GM19328 (cell line): Measurements from ENCODE around the gene ARHGEF12.

ENCODE experiments used
- ATAC-seq: cut with Tn5 transposase; IDR thresholded peaks from one replicate; pipeline ENCODE4 v1.9.1; 2021; ENCODE audit warnings: mild to moderate bottlenecking, moderate library complexity; ENCODE audit not compliant: unreplicated experiment

ARHGEF12 gene

GRCh38 chr11:120420572-120420971, 84.4 kb downstream of the ARHGEF12 start:
- ATAC-seq = no peak

DNA sequence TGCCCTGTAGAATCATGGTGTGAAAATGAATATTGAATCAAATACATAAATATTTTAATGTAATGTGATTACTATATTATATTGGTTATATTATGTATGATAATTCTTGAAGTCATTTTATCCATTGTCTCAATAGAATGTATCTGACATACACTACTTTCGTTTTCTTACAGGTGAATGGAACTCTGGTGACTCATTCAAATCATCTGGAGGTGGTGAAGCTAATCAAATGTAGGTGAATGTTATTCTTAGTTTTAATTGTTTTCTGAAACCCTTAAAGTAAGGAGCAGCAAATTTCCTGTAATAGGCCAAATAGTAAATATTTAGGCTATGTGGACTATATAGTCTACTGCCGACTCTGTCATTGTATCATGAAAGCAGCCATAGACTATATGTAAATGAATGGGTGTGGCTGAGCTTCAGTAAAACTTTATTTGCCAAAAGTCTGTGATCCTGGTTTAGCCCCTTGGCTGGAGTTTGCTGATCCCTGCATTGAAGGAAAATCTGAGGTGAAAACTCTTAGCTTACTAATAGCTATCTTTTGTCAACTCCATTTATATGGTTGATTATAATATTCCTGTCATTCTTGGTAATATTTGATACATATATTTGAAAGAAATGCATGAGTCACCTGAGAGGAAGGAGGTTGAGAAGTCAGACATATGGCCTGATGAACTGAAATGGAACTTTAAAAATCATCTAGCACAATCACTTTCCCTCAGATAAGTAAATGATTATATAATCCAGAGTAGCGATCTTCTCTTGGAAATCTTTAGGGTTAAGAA, 88.2 kb downstream of the ARHGEF12 start:
- no peak for ATAC-seq

GRCh38 chr11:120424970-120425332, 88.7 kb downstream of the ARHGEF12 start:
- no peak for ATAC-seq

- ATAC-seq = no peak
Measured at GRCh38 chr11:120425527-120425926, 89.3 kb downstream of the ARHGEF12 start.

GRCh38 chr11:120430146-120430545, 93.9 kb downstream of the ARHGEF12 start:
- no peak for ATAC-seq

GRCh38 chr11:120431633-120432032, 95.4 kb downstream of the ARHGEF12 start:
- no peak for ATAC-seq

DNA sequence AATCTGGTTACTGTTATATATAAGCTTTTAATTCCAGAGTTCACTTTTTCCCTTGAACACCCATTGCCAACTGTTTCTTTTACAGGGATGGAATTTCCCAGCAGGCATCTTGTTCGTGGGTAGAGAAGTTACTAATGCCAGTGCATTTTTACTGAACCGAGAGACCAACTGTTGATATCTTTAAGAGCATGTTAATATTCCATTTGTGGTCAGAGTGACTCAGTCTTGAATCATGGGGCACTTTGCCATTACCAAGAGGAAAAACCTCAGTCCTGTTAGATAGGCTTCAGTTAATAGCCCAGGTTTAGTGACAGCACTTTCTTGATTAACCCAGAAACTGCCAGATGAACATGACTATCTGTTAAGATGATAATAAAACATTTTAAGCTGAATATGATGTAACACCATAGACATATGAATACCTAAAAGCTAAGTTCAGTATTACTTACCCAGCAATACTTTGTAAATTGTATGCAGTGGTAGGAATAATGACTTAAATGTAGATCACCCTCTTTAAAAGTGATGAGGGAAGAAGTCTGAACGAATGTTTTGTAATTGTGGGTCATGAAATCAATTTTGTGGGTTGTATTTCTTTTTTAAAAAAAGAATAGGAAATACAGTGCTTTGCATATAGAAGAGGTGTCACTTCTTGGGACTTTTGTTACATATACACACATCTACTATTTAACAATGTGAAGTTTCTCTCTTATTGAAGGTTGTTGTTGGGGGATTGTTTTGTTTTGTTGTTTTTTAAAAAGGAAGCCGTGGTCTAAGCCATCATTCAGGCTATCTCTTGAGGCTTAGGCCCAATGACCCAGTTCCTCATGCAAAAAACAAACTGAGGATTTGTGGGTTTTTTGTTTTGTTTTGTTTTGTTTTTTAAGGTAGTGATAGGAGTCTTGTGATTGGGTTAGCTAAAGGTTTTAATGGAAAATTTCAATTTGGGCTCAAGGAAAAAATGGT, 96.1 kb downstream of the ARHGEF12 start:
- ATAC-seq = no peak

DNA sequence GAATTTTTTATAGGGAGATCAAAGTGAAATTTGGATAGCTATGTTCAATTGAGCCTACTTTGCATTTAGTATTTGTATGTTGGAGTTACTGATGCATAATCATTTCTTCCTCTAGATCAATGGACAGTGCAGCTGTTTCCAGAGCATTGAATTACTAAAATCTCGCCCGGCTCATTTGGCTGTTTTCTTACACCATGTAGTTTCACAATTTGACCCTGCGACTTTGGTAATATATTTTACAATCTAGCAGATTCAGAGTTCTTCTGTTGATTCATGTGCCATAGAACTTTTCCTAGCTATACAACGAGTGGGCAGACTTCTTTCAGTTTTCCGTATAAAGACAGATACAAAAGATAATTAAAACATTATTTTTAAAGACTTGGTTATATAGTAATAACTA, 105.4 kb downstream of the ARHGEF12 start:
- no peak for ATAC-seq

DNA sequence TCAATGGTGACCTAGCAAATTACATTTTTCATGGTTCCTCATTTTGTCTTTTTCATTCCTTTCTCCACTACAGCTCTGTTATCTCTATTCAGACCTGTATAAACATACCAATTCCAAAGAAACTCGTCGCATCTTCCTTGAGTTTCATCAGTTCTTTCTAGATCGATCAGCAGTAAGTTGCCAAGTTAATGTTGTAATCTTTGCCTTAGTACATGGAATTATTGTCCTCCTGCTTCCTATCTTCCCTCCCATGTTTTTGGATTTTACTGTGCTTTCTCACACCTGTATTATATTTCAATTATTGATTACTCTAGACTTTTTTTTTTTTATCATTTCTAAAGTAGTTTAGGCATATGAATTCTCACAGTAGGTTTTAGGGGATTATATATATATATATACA, 105.8 kb downstream of the ARHGEF12 start:
- no peak for ATAC-seq

DNA sequence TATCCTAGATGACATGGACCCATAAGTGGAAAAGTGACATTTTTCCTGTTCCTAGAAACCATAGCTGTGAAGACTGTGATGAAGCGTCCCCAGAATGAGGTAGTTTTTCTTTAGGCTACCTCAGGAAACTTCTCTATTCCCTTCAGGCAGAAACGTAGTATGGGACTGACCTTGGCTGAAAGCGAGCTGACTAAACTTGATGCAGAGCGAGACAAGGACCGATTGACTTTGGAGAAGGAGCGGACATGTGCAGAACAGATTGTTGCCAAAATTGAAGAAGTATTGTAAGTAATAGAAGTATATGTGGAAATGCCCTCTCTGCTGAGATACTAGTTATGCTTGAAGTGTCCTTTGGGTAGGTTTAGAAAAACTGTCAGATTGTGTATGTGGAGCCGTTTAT, 110.6 kb downstream of the ARHGEF12 start:
- ATAC-seq = no peak

GRCh38 chr11:120448240-120448639, 112.0 kb downstream of the ARHGEF12 start:
- ATAC-seq = no peak

GRCh38 chr11:120455487-120455886, 119.3 kb downstream of the ARHGEF12 start:
- no peak for ATAC-seq

GRCh38 chr11:120457996-120458395, 121.8 kb downstream of the ARHGEF12 start:
- ATAC-seq = no peak

DNA sequence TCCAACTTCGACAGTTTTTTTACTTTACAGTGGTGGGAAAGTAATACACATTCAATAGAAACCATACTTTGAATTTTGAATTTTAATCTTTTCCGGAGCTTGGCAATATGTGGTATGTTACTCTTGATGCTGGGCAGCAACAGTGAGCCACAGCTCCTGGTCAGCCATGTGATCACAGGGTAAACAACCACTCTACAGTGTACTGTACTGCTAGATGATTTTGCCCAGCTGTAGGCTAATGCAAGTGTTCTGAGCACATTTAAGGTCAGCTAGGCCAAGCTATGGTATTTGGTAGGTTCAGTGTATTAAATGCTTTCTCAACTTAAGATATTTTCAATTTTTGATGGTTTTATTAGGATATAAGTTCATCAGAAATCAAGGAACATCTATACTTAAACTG, 126.6 kb downstream of the ARHGEF12 start:
- ATAC-seq = no peak

GRCh38 chr11:120465921-120466534, 129.8 kb downstream of the ARHGEF12 start:
- no peak for ATAC-seq

- ATAC-seq = no peak
Measured at GRCh38 chr11:120467627-120468026, 131.4 kb downstream of the ARHGEF12 start.

- ATAC-seq = no peak
Measured at GRCh38 chr11:120471131-120471530, 134.9 kb downstream of the ARHGEF12 start.

DNA sequence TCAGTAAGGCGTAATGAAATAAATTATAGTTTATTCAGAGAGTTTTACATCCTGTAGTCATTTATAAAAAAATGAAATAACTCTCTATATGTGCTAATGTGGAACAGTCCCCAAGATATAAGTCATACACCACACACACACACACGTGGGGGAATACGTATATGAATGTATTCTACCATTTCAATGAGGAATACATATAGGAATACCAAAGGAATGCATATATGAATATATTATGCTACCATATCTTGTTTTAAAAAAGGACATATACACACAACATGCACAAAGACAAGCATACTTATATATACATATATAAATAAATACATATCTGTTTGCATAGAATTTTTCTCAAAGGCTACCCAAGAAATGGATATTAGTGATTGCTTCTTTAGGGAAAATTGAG, 135.8 kb downstream of the ARHGEF12 start:
- ATAC-seq = no peak

- no peak for ATAC-seq
Measured at GRCh38 chr11:120473503-120473902, 137.3 kb downstream of the ARHGEF12 start.

GRCh38 chr11:120482149-120482548, 145.9 kb downstream of the ARHGEF12 start:
- no peak for ATAC-seq

GRCh38 chr11:120484722-120485121, 148.5 kb downstream of the ARHGEF12 start:
- ATAC-seq = no peak

DNA sequence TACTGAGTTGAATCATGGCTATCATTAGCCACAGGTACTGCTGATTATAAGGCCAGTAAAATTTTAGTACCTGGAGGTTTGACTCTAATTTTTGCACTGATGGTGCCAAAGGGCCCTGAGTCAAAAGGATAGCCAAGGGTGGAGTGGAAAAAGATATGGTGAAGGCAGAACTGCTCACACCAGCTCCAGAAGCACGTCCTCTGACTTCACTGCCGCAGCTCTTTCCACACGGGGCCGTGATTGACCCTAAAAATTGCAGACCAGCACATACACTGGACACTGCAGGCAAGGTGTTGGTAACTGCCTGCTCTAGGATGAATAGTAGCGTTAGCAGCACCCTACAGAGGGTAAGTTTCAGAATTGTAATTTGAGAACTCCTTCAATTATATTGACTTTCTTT, 149.9 kb downstream of the ARHGEF12 start:
- no peak for ATAC-seq
